Colon (tissue), 2 donors: ENCODE results near the gene MED7.
"Not testable (repeated sequence)": the region's sequence is repeated elsewhere in the genome, so short reads cannot be mapped to it uniquely, and the experiment has no call there.

Source experiments
- FAIRE-seq: peaks from 2 replicates; lab custom pipeline; 2012; peaks lifted over from hg19 to GRCh38; lab: Jason Lieb, UNC
- donor health status: control.
- donor health status: control.

The MED7 gene, protein sequence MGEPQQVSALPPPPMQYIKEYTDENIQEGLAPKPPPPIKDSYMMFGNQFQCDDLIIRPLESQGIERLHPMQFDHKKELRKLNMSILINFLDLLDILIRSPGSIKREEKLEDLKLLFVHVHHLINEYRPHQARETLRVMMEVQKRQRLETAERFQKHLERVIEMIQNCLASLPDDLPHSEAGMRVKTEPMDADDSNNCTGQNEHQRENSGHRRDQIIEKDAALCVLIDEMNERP

DNA sequence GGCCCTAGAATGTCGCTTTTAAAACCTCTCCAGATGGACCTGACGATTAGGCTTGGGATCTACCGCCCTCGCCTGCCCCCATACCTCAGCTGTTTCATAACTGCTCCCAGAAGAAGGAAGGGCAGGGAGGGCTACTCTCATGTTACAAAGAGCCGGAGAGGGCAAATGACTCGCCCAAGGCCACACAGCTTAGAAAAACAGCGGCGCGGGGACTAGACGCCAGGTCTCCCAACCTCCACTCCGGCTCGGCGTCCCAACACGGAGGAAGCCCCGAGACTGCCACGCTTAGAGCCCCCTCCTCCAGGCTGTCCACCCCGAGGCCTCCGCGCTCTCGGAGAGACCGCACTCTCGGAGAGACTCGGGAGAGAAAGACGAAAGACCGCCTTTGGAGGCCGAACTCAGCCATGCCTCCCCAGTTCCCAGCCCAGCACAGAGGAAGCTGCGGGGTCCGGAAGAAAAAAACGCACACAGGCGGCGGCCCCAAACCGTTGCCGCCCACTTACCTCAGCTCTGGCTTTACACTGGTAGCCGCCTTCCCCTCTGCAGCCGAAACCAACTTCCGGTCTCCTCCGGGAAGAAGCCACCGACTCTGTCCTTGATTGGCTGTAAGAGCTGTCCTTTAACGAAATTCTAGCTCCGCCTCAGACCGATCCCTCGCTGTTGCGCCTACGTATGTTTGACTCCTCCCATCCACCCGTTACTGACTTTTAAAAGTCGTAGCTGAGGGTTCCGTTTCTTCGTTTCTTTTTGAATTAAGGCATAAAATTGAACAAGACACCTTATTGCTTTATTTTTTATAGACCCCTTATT lies at the start of gene MED7:
Gene MED7 (minus strand): TSS at position 549 of the 810 bp plus-strand sequence. CDS start 3,434 bp downstream, outside the sequence.
- peak; percentile 96 for FAIRE-seq

DNA sequence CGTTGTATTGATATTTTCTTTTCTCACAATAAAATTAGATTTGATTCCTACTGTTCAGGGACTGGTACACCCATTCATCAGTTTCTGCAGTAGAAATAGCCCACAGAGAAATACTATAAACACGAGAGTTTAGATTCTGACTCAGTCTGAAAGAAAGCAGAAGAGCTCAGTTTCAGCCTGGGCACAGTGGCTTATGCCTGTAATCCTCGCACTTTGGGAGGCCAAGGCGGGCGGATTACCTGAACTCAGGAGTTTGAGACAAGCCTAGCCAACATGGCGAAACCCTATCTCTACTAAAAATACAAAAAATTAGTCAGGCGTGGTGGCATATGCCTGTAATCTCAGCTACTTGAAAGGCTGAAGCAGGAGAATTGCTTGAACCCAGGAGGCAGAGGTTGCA lies 46.6 kb upstream of the MED7 start:
- FAIRE-seq: no peak

DNA sequence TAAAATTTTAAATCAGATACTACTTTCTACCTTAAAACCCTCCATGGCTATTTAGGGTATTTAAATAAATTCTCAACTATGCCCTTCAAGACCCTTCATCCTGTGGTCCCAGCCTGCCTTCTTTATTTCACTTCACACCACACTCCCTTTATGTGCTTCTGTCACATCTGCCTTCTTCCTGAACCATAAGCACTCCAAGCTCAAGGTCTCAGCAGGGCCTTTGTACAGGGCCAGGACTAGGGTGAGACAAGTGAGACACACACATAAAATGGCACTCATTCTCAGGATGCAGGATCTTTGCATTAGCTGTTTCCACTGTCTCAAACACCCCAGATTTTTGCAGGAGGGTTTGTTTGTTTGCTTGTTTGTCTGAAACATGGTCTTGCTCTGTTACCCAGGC lies 45.6 kb upstream of the MED7 start:
- no peak for FAIRE-seq

DNA sequence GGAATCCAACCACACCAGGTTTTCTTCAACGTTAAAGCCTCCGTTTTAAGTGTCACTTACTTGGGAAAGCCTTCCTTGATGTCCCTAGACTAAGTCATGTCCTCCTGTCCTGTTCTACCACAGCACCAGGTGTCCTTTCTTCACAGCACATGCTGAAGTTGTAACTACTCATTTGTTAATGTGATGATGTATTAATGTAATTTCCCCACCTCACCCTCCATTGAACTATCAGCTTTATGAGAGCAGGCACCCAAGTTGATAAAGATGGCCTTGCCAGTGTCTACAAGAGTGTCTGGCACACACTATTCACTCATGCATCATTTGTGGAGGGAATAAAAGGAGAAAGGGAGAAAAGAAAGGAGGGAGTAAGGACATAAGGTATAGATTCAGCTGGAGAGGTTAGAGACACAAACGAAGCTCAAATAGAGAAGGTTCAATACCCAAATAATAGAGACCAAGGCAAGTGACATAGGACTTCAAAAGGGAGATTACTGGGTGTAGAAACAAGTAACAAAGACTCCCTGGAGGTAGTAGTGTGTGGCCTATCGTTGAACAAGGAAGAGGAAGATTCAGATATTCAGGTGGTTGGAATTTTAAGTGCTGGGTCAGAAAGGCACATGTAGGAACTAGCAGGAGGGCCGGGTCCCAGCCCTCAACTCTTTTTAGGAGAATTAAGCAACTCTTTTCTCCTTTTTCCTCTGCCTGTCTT lies 44.5 kb upstream of the MED7 start:
- FAIRE-seq: no peak

DNA sequence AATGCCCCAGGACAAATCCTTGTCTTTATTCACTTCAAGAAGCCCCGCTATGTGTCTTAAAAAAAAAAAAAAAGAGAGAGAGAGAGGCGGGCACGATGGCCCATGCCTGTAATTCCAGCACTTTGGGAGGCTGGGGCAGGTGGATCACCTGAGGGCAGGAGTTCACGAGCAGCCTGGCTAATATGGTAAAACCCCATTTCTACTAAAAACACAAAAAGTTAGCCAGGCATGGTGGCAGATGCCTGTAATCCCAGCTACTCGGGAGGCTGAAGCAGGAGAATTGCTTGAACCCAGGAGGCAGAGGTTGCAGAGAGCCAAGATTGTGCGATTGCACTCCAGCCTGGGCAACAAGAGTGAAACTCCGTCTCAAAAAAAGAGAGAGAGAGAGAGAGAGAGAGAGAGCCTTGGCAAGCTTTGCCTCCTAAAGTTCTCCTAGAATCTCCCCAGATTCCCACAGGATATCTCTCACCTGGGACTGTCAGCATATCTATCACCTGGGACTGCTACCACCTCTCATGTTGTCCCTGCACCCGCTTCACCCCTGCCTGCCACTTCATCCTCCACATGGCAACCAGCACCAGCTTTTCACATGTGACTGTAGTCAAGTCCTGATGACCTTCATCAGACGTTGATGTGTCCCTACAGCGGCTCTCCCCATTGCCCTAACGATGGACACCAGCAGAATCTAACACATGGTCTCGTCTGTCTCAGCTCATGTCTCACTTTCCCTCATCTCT lies 43.8 kb upstream of the MED7 start:
- no peak for FAIRE-seq

DNA sequence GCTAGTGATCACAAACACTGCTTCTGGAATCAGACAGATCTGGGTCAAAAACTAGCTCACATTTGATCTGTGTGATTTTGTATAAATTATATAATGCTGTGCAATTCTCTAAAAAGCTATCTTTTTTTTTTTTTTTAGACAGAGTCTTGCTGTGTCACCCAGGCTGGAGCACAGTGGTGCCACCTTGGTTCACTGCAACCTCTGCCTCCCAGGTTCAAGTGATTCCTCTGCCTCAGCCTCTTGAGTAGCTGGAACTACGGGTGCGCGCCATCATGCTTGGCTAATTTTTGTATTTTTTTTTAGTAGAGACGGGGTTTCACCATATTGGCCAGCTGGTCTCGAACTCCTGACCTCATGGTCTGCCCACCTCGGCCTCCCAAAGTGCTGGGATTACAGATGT lies 42.5 kb upstream of the MED7 start:
- FAIRE-seq: not testable (repeated sequence)

DNA sequence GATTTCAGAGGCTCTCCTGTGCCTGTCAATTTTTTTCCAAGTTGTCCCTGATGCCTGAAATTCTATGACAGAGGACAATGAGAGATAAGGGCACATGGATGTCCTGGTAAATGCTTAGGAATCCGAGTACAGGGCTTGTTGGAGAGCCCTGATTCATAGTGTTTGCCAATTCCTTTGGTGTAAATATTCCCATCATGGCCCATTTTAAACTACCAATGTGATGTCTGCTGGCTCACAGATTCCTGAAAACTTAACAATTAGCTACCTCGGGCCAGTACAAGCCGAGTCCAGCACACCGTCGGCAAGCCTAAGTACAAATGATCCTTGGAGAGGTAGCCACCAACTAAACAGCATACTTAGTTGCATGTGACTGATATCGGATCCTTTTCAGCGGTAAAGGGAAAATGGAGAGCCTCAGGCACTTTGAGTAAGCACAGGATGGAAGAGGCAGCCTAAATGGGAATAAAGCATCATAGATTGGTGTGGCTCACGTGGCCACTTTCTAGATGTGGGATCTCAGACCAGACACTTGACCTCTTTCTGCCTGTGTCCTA lies 41.5 kb upstream of the MED7 start:
- FAIRE-seq: no peak

DNA sequence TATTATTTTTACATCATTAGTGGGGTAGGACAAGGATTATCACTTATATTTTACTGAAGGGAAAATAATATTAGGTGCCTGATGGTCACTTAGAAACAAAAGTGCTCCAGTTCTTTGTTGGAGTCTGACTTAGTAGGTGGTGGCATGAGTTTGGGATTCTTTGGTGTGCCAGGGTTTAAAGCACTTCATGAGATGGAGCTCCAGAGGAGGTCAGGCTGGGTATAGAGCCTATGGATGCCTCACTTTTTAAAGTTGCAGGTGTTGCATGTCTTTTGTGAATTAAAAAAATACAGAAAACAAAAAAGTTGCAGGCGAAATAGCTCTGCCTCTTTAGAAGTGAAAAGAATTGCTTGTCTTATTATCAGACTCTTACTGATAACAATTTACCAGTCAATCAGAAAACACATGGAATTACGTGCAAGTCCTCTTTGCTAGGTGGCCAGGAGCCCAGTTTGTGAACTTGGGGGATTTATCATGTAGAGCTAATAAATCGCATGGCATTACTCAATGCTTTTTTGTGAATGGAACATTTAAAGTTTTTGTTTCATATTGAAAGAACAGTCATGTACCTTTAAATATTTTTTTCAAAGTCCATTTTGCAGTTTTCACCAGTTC lies 39.6 kb upstream of the MED7 start:
- FAIRE-seq: no peak

DNA sequence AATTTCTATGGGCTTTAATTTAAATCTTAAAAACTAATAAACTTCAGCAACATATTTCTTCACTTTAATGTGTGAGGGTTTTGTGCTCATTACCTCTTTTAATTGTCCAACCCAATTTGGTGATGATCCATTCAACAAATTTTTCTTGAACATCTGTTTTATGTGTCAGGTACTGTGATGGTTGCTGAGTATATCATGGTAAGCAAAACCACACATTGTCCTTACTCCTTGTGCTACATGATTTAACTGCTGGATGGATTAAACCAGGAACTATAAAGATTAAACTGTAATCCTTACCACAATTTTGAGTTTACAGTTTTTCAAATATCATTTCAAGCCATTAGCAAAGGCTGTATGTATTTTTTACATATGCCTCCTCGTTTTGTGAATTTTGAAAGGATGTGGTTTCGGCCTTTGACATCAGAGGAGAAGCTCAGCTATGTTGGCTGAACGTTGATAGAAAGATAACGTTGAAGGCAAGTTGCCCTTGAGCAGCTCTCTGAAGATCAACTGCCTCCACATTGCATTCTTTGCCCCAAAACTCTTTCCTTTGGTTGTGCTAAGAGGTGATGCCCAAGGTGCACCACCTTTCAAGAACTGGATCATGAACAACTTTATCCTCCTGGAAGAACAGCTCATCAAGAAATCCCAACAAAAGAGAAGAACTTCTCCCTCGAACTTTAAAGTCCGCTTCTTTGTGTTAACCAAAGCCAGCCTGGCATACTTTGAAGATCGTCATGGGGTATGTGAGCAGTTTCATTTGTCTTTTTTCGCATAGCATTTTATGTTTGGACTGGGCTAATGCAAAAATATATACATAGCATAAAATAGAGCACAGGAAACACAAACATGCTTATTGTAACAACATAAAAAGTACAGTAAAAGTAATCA lies 38.0 kb upstream of the MED7 start, which contains the start of gene ITK:
Gene ITK (plus strand): TSS at position 467 of the 891 bp plus-strand sequence. CDS start 138 bp downstream, at position 605.
- no peak for FAIRE-seq

DNA sequence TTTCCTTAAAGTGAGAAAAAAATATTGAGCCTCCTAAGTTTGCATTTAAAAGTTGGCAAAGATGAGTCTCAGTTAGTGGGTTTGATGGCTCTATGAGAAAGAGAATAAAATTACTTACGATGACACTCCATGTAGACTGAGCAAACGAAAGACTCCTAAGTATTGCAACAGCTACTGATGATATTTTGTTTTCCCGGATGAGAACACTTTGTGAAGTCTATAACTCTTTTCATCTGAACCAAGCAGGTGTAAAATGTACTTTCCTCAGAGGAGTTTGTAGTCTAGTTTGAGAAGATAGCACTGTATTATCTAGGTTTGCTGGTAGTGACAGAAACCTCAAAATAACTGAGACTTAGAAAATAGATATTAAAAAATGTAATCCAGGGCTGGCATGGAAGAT lies 36.3 kb upstream of the MED7 start:
- FAIRE-seq: no peak

DNA sequence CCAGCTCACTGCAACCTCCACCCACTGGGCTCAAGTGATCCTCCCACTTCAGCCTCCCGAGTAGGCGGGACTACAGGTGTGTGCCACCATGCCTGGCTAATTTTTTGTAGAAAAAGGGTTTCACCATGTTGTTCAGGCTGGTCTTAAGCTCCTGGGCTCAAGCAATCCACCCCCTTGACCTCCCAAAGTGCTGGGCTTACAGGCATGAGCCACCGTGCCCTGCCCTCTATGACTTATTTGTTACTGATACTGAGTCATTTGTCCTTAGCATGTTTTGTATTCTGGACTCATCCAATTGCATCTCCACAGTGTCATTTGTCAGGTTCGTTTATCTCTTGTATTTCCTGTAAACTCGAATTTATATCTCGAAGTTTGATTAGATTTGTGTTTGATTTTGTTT lies 35.3 kb upstream of the MED7 start:
- no peak for FAIRE-seq

DNA sequence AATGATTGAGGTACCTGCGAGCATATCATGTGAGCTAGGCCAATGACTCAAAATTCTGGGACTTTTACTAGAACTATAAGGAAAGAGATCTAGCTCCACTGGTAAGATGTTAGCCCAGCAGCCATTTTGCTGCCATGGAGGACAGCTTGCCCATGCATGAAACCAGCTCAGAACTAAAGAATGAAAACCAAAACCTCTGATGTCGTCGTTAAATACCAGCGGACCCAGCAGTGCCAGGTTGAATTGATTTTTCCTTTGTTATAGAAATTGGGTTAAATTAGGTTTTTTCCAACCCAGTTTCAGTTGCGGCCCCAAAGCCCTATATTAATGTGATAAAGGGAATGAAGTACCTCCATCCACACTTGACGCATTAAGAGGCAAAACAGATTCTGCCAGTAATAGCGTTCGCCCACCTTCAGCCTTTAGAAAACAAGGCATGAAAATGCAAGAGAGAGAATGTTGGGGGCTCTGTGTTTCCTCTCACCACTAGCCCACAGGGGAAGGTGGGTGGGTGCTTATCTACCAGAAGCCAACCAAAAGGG lies 32.5 kb upstream of the MED7 start:
- no peak for FAIRE-seq

DNA sequence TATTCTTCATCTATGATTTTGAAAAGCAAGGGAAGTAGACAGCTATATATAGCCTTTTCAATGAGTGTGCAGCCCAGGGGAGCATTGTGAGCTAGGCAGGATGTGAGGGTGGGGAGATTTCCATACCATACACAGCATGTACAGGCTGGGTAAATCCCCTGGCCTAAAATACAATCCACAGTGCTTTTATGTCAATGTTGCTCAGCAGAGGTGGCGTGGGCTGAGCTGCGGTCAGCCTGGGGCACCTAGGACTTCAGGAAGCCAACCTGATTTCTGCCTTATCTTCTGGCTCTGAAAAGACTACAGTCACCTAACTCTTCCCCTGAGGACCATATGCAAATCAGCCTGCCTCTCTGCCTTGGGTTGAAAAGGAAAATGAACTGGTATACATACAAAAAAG lies 29.7 kb upstream of the MED7 start:
- FAIRE-seq: no peak

DNA sequence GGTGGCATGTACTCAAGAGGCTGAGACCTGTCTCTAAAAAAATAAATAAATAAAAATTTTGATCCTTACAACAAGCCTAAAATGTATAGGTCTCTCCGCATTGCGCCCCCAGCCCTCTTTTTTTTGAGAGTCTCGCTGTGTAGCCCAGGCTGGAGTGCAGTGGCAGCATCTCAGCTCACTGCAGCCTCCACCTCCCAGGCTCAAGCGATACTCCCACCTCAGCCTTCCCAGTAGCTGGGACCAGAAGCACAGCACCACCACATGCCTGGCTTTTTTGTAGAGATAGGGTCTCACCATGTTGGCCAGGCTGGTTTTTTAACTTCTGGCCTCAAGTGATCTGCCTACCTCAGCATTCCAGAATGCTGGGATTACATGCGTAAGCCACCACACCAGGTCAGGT lies 25.6 kb upstream of the MED7 start:
- no peak for FAIRE-seq

DNA sequence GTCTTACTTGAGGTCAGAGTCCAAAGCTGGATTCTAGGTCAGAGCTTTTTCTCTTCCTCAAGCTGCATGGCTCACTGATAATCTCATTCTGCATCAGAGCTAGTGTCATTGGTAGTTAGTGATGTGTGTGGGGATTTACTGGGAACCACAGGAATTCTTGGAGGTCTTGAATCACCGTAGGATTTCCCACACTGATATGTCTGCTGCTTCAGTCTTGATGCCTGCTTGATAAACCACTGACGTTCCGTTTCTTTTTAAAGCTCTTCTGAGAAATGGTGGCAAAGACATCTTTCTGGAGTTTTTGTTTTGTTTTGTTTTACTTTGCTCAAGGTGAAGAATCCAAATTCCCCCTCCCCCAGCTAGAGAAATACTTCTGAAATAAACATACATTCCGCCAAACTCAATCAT lies 24.6 kb upstream of the MED7 start:
- FAIRE-seq: no peak

DNA sequence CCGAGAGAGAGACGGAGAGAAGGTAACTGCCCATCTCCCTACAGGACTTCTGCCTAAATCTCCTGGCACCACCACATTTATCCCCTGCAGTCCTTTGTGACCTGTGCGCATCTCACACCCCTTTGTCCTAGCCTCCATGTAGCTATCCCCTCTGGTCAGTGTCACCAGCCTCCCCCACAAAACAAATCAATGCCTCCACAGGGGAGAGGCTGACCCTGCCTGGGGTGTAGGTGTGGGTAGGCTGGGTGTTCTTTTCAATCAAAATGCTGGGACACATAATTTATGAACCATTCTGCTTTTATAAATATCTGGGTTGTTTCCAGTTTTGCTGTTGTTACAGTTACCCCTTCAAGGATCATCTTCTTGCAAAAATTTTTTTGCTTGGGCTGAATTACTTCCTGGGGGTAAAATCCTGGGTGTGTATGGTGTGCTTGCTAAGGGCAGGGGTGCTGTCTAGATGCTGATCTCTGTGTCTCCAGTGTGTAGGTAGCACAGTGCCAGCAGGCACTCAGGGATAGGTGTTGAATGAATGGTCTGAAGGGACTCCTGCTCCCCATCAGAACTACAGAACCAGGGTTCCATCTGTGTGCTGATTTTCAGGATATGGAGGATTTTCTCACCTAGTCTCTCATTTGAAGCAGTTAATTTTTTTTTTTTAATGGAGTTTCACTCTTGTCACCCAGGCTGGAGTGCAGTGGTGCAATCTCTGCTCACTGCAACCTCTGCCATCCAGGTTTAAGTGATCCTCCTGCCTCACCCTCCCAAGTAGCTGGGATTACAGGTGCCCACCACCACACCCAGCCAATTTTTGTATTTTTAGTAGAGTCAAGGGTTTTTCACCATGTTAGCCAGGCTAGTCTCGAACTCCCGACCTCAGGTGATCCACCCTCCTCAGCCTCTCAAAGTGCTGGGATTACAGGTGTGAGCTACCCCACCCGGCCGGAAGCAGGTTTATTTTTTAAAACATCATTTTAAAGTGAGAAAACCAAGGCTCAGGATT lies 23.8 kb upstream of the MED7 start, which contains the start of gene GARIN3:
Gene GARIN3 (minus strand): TSS at position 51 of the 1,000 bp plus-strand sequence. CDS start 96 bp downstream, outside the sequence.
- no peak for FAIRE-seq

DNA sequence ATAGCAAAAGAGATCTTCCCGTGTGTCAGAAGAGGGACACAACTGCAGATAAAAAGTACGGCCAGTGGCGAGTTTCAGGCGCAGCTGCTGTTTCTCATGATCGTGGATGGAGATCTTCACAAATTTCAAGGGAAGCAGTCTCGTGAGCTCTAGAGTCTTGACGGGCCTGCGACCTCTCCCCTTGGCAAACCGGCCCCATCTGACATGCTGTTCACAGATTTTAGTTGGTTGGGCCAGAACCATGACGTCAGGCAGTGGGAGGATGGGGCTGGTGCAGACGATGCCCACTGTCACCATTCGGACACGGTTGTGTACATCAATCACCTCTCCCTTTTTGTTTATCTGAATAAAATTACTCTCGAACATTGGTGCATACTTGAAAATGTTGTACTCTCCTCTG lies 23.0 kb upstream of the MED7 start:
- no peak for FAIRE-seq

DNA sequence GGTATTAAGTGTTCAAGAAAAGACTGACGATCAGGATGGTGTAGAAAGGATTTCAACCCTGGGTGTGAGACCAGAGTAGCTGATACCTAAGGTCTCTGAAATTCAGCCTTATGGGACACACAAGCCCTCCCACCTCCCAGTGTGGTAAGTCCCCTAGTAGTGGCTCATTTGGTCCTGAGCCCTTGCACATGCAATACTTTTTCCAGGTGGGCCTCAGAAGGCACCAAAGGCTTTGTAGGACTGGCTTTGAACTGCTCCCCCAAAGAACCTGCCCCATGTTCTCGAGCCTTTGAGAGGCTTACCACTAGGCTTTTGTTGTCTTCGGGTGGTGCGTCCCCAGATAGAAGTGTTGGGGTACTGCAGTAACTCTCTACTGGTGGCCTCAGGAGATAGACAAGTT lies 22.6 kb upstream of the MED7 start:
- no peak for FAIRE-seq

DNA sequence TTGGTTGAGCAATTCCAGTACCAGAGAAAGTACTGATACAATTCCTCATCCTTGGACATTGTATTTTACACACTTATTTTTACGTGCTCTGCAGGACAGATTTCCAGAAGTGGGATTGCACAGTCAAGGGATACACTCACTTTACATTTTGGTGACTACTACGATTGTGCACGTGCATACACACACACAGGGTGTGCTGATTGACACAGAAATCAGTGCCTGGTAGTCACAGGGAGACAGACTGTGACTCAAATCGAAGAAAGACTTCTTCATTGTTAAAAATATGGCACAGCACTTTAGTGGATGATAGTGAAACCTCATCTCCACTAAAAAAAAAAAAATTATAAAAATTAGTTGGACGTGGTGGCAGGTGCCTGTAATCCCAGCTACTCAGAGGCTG lies 21.9 kb upstream of the MED7 start:
- no peak for FAIRE-seq
